ENCODE data around the gene PSMB2.
"Not testable (repeated sequence)": the region's sequence is repeated elsewhere in the genome, so short reads cannot be mapped to it uniquely, and the experiment has no call there.

- TF ChIP-seq TOX (CRISPR knock-in tag; IDR thresholded peaks at IDR 0.05; ENCODE audit: borderline replicate concordance); CSRNP3 (CRISPR knock-in tag; IDR thresholded peaks at IDR 0.05); ZNF565 (CRISPR knock-in tag; conservative IDR thresholded peaks at IDR 0.05; ENCODE audit: low read depth); ZC3H10 (CRISPR knock-in tag; IDR thresholded peaks at IDR 0.05); RARB (CRISPR knock-in tag; IDR thresholded peaks at IDR 0.05); ZFP3 (CRISPR knock-in tag; IDR thresholded peaks at IDR 0.05); PATZ1 (CRISPR knock-in tag; IDR thresholded peaks at IDR 0.05; ENCODE audit: borderline replicate concordance); ZFP30 (CRISPR knock-in tag; IDR thresholded peaks at IDR 0.05); POU6F1 (CRISPR knock-in tag; IDR thresholded peaks at IDR 0.05; ENCODE audit: borderline replicate concordance, low read depth); OSR1 (CRISPR knock-in tag; IDR thresholded peaks at IDR 0.05); TSHZ2 (CRISPR knock-in tag; IDR thresholded peaks at IDR 0.05); ZNF8 (CRISPR knock-in tag; IDR thresholded peaks at IDR 0.05): not testable (repeated sequence)
Measured at GRCh38 chr1:35690103-35690502, 48.8 kb upstream of the PSMB2 start.

All from SK-N-SH treated with all-trans-retinoic acid at 6 μM for 48 hours (cell line).